Measurements from ENCODE around the gene ELOVL1.

The ELOVL1 gene

DNA sequence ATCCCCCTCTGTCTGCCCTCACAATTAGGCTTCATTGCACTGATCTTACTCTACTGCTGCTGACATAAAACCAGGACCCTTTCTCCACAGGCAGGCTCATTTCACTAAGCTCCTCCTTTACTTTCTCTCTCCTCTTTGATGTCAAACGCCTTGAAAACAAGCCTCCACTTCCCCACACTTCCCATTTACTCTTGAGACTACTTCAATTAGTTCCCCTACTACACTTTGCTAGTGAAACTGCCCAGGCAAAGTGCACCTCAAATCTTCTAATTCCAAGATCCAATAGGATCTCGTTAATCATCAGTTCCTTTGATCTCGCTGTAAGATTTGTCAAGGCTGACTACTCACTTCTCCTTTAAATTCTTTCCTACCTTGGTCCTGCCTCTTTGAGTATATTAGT lies 14.9 kb downstream of the ELOVL1 start:
- no peak for DNase-seq

- no peak for DNase-seq
These were observed 15.5 kb downstream of the ELOVL1 start for GRCh38 chr1:43352351-43352705.

- no peak for DNase-seq
These were observed 16.1 kb downstream of the ELOVL1 start for GRCh38 chr1:43351421-43352350.

GRCh38 chr1:43350976-43351375 lies 16.8 kb downstream of the ELOVL1 start:
- no peak for DNase-seq

- no peak for DNase-seq
These were observed 18.1 kb downstream of the ELOVL1 start for GRCh38 chr1:43349594-43350306.

DNA sequence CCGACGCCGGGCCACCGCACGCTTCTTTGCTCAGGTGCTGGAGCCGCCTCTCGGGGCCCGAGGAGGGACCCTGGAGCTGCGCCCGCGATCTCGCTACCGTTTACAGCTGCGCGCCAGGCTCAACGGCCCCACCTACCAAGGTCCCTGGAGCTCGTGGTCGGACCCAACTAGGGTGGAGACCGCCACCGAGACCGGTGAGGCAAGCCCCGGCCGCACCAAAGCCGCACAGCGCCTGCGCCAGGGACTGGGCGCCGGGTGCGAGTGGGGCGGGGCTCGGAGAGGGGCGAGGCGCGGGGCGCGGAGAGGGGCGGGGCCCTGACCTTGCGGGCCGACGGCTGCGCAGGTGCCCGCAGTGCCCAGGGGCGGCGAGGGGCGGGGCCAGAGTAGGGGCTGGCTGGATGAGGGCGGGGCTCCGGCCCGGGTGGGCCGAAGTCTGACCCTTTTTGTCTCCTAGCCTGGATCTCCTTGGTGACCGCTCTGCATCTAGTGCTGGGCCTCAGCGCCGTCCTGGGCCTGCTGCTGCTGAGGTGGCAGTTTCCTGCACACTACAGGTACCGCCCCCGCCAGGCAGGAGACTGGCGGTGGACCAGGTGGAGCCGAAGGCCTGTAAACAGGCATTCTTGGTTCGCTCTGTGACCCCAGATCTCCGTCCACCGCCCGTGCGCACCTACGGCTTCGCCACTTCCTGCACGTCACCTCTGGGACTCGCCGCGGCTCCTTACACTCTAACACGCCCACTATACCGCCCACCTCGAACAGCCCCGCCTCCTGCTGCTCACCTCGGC lies 18.8 kb downstream of the ELOVL1 start:
- peak; percentile 78 for DNase-seq

GRCh38 chr1:43348343-43348808 lies 19.4 kb downstream of the ELOVL1 start:
- no peak for DNase-seq

- no peak for DNase-seq
These were observed 21.2 kb downstream of the ELOVL1 start for GRCh38 chr1:43346636-43347035.

DNA sequence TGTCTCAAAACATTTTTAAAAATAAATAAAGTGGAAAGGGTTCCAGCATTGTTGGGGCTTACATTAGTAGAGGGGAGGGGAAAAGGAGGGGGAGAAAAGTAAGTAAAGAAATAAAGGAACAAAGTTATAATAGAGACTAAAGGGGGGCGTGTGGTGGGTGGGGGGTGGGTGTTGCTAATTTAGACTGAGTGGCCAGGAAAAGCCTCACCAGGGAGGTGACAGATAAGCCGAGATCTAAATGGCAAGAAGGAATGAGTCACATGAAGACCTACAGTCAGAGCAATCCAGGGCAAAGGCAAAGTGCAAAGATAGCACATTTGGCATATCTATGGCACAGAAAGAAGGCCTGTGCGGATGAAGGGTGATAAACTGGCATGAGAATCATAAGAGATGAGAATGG lies 22.7 kb downstream of the ELOVL1 start:
- no peak for DNase-seq

DNA sequence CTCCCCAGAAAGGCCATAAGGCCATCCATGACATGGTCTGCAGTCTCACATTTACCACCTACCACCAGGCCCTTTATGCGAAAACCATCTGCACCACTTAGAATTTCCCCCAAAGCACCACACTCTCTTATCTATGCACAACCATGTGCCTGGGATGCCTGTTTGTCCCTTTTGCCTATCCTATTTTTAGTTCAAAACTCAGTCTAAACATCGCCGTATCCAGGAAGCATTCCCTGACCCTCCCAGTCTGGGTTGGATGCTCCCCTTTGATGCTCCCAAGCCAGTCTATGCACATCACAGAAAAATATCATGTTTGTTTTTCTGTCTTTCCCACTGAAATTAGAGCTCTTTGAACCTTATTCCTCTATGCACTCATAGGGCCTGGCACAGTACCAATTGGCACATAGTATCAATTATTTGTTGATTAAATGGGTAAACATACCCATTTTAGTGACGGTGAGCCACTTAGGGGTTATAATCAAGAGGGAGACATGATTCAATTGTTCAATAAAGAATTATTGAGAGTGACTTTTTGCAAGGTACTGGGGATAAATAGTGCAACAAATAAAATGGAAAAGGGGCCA lies 23.5 kb downstream of the ELOVL1 start:
- no peak for DNase-seq

DNA sequence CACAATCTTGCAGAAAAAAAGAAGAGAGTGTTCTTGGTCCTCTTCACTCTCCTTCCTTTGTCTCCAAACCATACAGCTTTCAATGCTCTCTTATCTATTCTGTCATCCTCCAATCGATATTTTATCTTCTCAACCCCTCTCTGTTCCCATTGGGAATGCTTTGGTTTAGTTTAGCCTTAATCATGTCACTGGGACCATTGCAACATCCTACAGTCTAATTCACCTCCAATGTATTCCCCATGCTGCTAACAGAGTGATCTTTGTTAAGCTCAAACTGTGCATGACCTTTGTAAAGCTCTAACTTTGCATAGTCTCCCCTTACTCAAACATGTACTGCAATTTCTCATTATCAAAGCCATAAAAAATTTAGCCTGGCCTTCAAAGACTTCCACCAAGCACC lies 27.3 kb downstream of the ELOVL1 start:
- DNase-seq: no peak

- DNase-seq: no peak
These were observed 28.1 kb downstream of the ELOVL1 start for GRCh38 chr1:43339584-43340232.

DNA sequence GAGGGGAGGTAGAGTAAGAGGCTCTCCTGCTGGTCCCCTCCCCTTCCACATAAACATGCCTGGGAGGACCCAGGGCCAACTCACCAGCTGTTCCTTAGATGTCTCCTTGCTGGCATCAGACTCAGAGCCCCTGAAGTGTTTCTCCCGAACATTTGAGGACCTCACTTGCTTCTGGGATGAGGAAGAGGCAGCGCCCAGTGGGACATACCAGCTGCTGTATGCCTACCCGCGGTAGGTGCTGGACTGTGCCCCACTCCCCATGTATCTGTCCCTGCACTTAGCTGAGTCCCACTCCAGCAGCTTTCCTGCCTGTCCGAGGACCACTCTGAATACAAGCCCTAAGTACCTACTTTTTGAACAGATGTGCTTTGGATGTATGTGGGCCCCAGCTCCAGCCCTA lies 29.8 kb downstream of the ELOVL1 start:
- DNase-seq: no peak

DNA sequence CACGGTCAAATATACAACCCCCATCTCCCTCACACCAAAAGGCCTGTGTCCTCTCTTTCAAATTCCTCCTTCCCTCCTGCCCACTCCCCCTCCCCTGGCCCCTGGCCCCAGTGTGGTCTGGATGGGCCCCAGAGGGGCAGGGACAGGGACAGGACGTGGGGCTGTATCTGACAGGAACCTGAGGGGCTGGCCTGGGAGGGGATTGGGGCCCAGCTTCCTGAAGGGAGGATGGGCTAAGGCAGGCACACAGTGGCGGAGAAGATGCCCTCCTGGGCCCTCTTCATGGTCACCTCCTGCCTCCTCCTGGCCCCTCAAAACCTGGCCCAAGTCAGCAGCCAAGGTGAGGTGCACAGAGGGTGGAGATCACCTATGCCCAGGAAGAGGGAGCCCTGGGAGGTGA lies 30.2 kb downstream of the ELOVL1 start, which contains the start of gene MPL:
TSS of gene MPL (plus strand) at position 231 of the 400 bp plus-strand sequence. CDS start at position 262, 31 bp downstream.
- DNase-seq: no peak

DNA sequence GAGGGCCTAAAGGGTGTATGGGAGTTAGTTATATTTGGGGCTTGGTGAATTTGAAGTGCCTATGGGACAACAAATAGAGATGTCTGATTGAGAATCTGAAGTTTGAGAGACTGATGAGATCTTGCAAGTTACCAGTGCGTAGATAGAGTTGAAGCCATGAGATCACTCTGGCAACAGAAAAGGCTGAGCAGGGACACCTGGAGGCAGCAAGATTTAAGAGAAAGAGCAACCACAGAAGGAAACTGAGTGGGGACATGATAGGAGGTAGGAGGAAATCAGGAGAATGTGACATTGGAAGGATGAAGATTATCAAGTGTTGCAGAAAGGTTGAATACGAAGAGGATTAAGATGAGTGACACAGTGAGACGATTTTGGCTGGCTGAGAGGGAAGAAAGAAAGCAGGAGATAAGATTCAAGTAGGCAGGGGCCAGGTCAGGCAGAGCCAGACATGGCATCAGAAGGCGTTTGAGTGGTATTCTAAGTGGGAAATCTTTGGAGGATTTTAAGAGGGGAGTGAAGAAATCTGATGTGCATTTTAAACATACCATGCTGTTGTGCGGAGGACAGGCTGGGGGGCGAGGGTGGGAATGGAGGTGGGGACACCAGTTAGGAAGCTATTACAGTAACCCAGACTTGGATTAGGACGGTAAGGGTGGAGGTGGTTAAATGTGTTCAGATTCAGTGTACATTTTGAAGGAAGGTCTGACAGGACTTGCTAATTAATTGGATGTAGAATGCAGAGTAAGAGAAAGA lies 33.2 kb downstream of the ELOVL1 start:
- no peak for DNase-seq

DNA sequence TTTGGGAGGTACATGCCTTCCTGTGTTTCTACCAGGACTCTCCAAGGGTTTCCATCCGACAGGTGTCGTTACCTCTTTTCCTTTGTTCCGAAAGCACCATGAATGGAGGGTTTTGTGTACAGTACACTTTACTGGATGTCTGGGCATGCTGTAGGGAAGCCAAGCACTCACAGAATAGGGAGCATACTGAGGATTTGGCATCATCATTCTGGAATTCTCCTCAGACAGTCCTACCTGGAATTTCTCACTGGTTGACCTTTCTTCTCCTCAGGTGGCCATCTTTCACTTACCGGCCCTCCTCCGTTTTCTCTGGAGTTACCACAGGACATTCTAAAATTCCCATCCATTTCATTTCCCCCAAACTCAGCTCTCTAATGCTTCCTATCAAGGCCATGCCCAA lies 36.1 kb downstream of the ELOVL1 start:
- DNase-seq: no peak

- peak; percentile 80 for DNase-seq
These were observed 37.6 kb downstream of the ELOVL1 start for GRCh38 chr1:43329995-43330751.

GRCh38 chr1:43327549-43328292 lies 40.1 kb downstream of the ELOVL1 start:
- no peak for DNase-seq

DNA sequence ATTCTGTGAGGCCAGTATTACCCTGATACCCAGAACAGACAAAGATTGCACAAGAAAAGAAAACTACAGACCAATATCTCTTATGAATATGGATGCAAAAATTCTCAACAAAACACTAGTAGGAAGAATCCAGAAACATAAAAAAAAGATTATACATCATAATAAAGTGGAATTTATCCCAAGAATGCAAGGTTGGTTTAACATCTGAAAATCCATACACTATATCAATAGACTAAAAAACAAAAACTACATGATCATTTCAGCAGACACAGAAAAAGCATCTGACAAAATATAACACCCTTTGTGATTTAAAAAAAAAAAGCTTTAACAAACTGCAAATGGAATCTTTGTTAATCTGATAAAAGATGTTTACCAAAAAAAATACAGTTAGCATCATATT lies 42.4 kb downstream of the ELOVL1 start:
- DNase-seq: no peak

DNA sequence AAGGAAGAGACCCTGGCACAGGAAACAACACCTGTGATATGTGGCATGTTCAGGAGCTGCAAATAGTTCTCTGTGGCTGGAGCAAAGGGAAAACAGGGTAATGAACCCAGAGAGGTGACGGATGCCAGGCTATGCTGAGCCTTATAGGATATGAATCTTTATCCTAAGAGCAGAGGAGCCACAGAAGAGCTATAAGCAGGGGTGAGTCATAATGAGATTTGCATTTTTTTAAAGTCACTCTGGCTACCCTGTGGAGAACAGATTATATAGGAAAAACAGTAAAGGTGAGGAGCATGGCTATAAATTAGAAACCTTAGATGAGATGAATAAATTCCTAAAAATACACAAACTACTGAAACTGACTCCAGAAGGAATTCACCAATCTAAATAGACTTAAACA lies 43.0 kb downstream of the ELOVL1 start:
- no peak for DNase-seq

All from activated CD8-positive, alpha-beta memory T cell treated with anti-CD3 and anti-CD28 coated beads for 24 hours (primary cell).